ENCODE measurements around the gene MAPK8IP3.

Gene MAPK8IP3

DNA sequence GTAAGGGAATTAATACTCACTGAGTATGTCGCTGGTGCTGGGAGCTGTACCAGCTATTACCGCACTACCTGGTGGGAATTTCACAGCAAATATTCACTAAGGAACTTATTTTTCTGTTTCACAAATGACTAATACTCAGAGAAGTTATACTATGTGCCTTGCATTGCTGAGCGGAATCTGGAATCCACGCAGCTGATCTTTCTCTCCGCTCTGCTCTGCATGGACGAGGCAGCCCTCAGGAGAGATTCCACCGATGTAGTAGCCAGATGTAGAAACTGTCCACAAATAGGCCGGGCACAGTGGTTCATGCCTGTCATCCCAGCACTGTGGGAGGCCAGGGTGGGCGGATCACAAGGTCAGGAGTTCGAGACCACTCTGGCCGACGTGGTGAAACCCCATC, 48.2 kb downstream of the MAPK8IP3 start:
- TF ChIP-seq, protein P1, sequence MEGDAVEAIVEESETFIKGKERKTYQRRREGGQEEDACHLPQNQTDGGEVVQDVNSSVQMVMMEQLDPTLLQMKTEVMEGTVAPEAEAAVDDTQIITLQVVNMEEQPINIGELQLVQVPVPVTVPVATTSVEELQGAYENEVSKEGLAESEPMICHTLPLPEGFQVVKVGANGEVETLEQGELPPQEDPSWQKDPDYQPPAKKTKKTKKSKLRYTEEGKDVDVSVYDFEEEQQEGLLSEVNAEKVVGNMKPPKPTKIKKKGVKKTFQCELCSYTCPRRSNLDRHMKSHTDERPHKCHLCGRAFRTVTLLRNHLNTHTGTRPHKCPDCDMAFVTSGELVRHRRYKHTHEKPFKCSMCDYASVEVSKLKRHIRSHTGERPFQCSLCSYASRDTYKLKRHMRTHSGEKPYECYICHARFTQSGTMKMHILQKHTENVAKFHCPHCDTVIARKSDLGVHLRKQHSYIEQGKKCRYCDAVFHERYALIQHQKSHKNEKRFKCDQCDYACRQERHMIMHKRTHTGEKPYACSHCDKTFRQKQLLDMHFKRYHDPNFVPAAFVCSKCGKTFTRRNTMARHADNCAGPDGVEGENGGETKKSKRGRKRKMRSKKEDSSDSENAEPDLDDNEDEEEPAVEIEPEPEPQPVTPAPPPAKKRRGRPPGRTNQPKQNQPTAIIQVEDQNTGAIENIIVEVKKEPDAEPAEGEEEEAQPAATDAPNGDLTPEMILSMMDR (IDR thresholded peaks at IDR 0.05; ENCODE audit: insufficient read depth, low read depth, low read length, missing control alignments): no peak
- DNase-seq (ENCODE audit: low read depth): no peak
- no peak overlapping the region for H3K4me3 ChIP-seq (ENCODE audit: low read depth, low read length)

DNA sequence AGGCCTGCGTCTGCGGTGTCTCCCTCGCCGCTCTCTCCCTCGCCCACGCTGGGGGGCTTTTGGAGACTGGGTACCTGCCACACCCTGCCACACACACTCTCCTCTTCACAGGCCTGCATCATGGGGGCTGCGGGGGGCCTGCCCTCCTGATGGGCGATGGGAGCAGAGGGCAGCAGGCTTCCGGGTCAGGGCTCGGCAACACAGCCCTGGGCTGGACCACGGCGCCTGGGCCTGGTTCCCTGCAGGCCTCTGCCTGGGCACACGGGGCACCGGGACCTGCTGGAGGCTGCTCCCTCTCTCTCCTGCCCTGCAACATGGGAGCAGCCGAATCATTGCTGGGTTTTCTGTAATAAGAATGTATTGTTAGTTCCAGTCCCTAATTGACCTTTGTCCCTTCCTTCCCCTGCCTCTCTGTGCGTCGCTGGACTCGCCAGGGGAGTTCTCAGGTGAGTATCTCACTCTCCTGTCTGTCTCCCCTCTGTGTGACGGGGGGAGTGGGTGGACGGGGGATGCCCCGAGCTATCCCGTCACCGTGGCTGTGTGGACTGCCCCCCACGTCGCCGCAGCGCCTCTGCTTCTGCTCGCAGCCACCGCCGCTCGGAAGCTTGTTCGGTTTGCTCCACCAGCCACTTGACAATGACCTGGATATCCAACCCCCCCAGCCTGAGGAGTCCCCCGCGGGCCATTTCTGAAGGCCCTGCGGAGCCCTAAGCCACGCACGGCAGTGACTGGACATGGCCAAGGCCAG, 51.9 kb downstream of the MAPK8IP3 start:
- TF ChIP-seq, protein P1 (IDR thresholded peaks at IDR 0.05; ENCODE audit: insufficient read depth, low read depth, low read length, missing control alignments): no peak
- no peak overlapping the region for H3K4me3 ChIP-seq (ENCODE audit: low read depth, low read length)
- DNase-seq (ENCODE audit: low read depth): no peak

DNA sequence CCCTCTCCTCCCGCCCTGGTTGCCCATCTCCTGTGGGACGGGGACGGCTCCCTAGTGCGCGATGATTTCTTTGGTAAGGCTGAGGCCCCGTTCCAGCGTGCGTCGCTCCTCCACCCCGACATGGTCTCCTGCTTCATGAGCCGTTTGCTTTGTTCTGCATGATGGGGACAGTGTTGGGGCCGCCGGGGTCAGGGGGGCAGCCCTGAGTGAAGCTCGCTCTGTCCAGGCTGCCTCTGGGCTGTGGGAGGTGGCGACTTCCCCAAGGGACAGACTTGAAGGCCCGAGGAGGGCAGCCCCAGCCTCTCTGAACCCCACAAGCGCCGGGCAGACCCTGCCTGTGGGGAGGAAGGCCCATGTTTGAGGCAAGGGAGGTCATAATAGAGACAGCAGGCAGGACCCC, 52.9 kb downstream of the MAPK8IP3 start:
- H3K4me3 ChIP-seq (ENCODE audit: low read depth, low read length): no peak overlapping the region
- TF ChIP-seq, protein P1 (IDR thresholded peaks at IDR 0.05; ENCODE audit: insufficient read depth, low read depth, low read length, missing control alignments): no peak
- no peak for DNase-seq (ENCODE audit: low read depth)

DNA sequence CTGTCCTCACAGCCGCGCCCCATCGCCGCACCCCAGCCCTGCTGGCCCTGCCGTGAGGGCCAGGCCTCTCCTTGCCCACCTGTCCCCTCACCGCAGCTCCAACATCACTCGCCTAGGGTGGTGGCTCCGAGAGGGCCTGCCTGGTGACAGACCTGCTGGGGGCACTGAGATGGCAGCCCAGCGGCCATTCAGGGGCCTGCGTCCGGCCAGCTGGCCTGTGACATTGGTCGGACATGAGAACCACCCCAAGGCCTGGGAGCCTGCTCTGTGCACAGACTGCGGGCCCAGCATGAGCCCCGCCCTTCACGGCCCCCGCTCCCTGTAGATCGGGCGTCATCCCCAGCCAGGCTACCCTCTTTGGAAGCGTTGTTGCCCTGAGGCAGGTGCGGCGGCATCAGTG, 53.5 kb downstream of the MAPK8IP3 start:
- TF ChIP-seq, protein P1 (IDR thresholded peaks at IDR 0.05; ENCODE audit: insufficient read depth, low read depth, low read length, missing control alignments): no peak
- no peak overlapping the region for H3K4me3 ChIP-seq (ENCODE audit: low read depth, low read length)
- DNase-seq (ENCODE audit: low read depth): no peak

DNA sequence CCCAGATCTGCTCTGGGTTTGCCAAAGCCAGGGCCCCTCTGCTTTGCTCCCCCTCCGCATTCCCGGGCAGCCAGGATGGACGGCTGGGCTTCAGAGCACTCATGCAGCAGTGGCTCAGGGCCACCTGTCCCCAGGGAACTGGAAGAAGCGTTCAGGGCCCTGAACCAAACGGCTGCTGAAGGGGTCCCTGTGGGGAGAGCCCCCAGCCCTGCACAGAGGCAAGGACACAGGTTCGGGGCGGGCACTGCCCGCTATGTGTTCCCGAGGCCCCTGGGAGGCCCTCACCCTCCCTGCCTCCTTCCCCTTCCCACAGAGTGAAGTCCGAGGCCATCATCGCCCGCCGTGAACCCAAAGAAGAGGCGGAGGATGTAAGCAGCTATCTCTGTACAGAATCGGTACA, 54.9 kb downstream of the MAPK8IP3 start:
- TF ChIP-seq, protein P1 (IDR thresholded peaks at IDR 0.05; ENCODE audit: insufficient read depth, low read depth, low read length, missing control alignments): no peak
- no peak for DNase-seq (ENCODE audit: low read depth)
- no peak overlapping the region for H3K4me3 ChIP-seq (ENCODE audit: low read depth, low read length)

DNA sequence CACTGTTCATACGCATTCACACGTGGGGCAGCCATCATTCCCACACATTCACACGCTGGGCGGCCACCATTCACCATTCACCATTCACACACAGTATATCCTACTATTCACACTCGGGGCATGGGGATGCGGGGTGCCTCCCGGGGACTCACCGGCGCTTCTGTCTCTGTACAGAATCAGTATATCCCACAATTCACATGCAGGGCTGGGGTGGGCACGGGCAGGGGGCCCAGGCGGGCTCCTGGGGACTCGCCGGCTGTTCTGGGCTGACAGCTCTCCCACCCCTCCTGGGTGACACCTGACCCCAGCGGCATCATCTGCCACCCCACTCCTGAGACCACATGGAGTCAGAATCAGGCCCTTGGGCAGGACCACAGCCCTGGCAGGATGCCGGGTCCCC, 55.8 kb downstream of the MAPK8IP3 start:
- TF ChIP-seq, protein P1 (IDR thresholded peaks at IDR 0.05; ENCODE audit: insufficient read depth, low read depth, low read length, missing control alignments): no peak
- DNase-seq (ENCODE audit: low read depth): no peak
- H3K4me3 ChIP-seq (ENCODE audit: low read depth, low read length): no peak overlapping the region
